Activated naive CD4-positive, alpha-beta T cell treated with anti-CD3 and anti-CD28 coated beads, Interleukin-2, amount 50 U/mL, for 24 hours (primary cell): ENCODE measurements around the gene FBXO47.

Experiments used
- H3K27ac Mint-ChIP-seq: one replicate; pipeline ENCODE4 v1.8.0; 2021; ENCODE audit warnings: mild to moderate bottlenecking, mixed read lengths
- H3K27me3 Mint-ChIP-seq: one replicate; pipeline ENCODE4 v1.8.0; 2021; ENCODE audit warnings: mixed read lengths
- H3K36me3 Mint-ChIP-seq: one replicate; pipeline ENCODE4 v1.8.0; 2021; ENCODE audit warnings: mixed read lengths
- H3K4me1 Mint-ChIP-seq: one replicate; pipeline ENCODE4 v1.8.0; 2021; ENCODE audit warnings: mixed read lengths
- H3K4me3 Mint-ChIP-seq: one replicate; pipeline ENCODE4 v1.8.0; 2021; ENCODE audit warnings: mild to moderate bottlenecking, mixed read lengths
- H3K9me3 Mint-ChIP-seq: one replicate; pipeline ENCODE4 v1.8.0; 2021; ENCODE audit warnings: mixed read lengths

FBXO47 gene

DNA sequence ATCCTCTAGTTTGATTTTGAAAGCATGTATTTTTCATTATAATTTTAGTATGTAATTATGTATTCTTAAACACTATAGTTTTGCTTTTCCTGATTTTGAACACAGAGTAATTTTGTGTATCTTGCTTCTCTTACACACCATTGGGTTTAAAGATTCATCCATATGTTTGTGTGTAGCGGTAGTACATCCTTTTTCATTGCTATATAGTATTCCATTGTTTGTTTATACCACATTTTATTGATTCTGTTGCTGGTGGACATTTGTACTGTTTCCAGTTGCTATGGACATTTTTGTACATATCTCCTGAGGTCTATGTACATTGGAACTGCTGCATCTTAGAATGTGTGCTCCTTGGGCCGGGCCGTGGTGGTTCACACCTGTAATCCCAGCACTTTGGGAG, 62.3 kb downstream of the FBXO47 start:
- no peaks in the 10 kb centered on the region for H3K27me3 Mint-ChIP-seq
- no peak overlapping the region for H3K27ac Mint-ChIP-seq
- H3K9me3 Mint-ChIP-seq = no peaks in the 10 kb centered on the region
- H3K4me3 Mint-ChIP-seq = no peak overlapping the region
- peaks cover 52% of the 10 kb centered on the region for H3K4me1 Mint-ChIP-seq
- no peaks in the 10 kb centered on the region for H3K36me3 Mint-ChIP-seq

GRCh38 chr17:38903404-38903803, 63.8 kb downstream of the FBXO47 start:
- H3K36me3 Mint-ChIP-seq = no peaks in the 10 kb centered on the region
- no peak overlapping the region for H3K4me3 Mint-ChIP-seq
- no peaks in the 10 kb centered on the region for H3K27me3 Mint-ChIP-seq
- peak overlapping the region; percentile 4 for H3K27ac Mint-ChIP-seq
- no peaks in the 10 kb centered on the region for H3K9me3 Mint-ChIP-seq
- H3K4me1 Mint-ChIP-seq = peaks cover 64% of the 10 kb centered on the region

- peak overlapping the region; percentile 30 for H3K4me3 Mint-ChIP-seq
- peaks cover 75% of the 10 kb centered on the region for H3K4me1 Mint-ChIP-seq
- H3K9me3 Mint-ChIP-seq = no peaks in the 10 kb centered on the region
- no peaks in the 10 kb centered on the region for H3K36me3 Mint-ChIP-seq
- no peaks in the 10 kb centered on the region for H3K27me3 Mint-ChIP-seq
- peak overlapping the region; percentile 53 for H3K27ac Mint-ChIP-seq
These were observed 66.1 kb downstream of the FBXO47 start for GRCh38 chr17:38900978-38901656.

GRCh38 chr17:38899421-38899820, 67.8 kb downstream of the FBXO47 start:
- Mint-ChIP-seq H3K4me1 (peaks cover 62% of the 10 kb centered on the region), H3K4me3 (peak overlapping the region; percentile 85), H3K27me3 (no peaks in the 10 kb centered on the region), H3K9me3 (no peaks in the 10 kb centered on the region), H3K27ac (peak overlapping the region; percentile 96), H3K36me3 (no peaks in the 10 kb centered on the region)

GRCh38 chr17:38898812-38899348, 68.3 kb downstream of the FBXO47 start:
- Mint-ChIP-seq H3K27ac (peak overlapping the region; percentile 96), H3K27me3 (no peaks in the 10 kb centered on the region), H3K4me1 (peaks cover 66% of the 10 kb centered on the region), H3K36me3 (no peaks in the 10 kb centered on the region), H3K4me3 (peak overlapping the region; percentile 85), H3K9me3 (no peaks in the 10 kb centered on the region)

- H3K36me3 Mint-ChIP-seq = no peaks in the 10 kb centered on the region
- peak overlapping the region; percentile 96 for H3K27ac Mint-ChIP-seq
- H3K27me3 Mint-ChIP-seq = no peaks in the 10 kb centered on the region
- H3K9me3 Mint-ChIP-seq = no peaks in the 10 kb centered on the region
- peak overlapping the region; percentile 85 for H3K4me3 Mint-ChIP-seq
- H3K4me1 Mint-ChIP-seq = peaks cover 66% of the 10 kb centered on the region
These were observed 68.9 kb downstream of the FBXO47 start for GRCh38 chr17:38898291-38898679.

DNA sequence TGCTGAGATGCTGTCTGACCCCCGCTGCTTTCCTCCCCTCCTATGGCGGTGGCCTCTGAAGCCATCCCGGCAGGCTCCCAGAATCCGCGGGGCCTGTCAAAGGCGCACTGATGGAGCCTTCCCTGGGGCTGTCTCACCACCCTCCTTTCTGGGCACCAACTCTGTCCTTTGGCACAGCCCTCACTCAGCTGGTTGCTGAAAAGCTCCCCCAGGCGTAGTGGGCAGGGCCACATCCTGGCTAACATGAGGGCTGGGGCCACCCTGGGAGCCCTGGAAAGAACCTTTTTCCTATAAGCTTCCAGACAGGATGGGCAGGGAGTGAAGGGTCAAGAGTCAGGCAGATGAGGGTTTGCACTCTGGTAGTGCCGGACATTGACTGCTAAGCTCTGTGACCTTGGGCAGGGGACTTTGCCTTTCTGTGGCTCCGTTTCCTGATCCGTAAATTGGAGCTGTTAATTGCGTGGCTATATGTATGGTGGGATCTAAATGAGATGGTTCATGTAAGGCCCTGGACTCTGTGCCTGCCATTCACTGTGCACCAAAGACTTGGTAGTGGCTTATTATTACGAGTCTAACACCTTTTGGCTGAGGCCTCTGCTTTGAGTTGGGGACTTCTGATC, 69.4 kb downstream of the FBXO47 start:
- H3K9me3 Mint-ChIP-seq = no peaks in the 10 kb centered on the region
- no peaks in the 10 kb centered on the region for H3K36me3 Mint-ChIP-seq
- H3K4me1 Mint-ChIP-seq = peaks cover 66% of the 10 kb centered on the region
- H3K27me3 Mint-ChIP-seq = no peaks in the 10 kb centered on the region
- peak overlapping the region; percentile 96 for H3K27ac Mint-ChIP-seq
- peak overlapping the region; percentile 85 for H3K4me3 Mint-ChIP-seq

- Mint-ChIP-seq H3K36me3 (no peaks in the 10 kb centered on the region), H3K4me1 (peaks cover 72% of the 10 kb centered on the region), H3K4me3 (no peak overlapping the region), H3K9me3 (no peaks in the 10 kb centered on the region), H3K27me3 (no peaks in the 10 kb centered on the region), H3K27ac (peak overlapping the region; percentile 96)
These were observed 70.0 kb downstream of the FBXO47 start for GRCh38 chr17:38897176-38897575.

- H3K4me1 Mint-ChIP-seq = peaks cover 75% of the 10 kb centered on the region
- H3K27me3 Mint-ChIP-seq = no peaks in the 10 kb centered on the region
- H3K4me3 Mint-ChIP-seq = no peak overlapping the region
- H3K9me3 Mint-ChIP-seq = no peaks in the 10 kb centered on the region
- peak overlapping the region; percentile 62 for H3K27ac Mint-ChIP-seq
- no peaks in the 10 kb centered on the region for H3K36me3 Mint-ChIP-seq
These were observed 70.8 kb downstream of the FBXO47 start for GRCh38 chr17:38896346-38896954.

- Mint-ChIP-seq H3K36me3 (no peaks in the 10 kb centered on the region), H3K9me3 (no peaks in the 10 kb centered on the region), H3K4me1 (peaks cover 80% of the 10 kb centered on the region), H3K27me3 (no peaks in the 10 kb centered on the region), H3K27ac (peak overlapping the region; percentile 88), H3K4me3 (no peak overlapping the region)
These were observed 72.9 kb downstream of the FBXO47 start for GRCh38 chr17:38894276-38894675.

DNA sequence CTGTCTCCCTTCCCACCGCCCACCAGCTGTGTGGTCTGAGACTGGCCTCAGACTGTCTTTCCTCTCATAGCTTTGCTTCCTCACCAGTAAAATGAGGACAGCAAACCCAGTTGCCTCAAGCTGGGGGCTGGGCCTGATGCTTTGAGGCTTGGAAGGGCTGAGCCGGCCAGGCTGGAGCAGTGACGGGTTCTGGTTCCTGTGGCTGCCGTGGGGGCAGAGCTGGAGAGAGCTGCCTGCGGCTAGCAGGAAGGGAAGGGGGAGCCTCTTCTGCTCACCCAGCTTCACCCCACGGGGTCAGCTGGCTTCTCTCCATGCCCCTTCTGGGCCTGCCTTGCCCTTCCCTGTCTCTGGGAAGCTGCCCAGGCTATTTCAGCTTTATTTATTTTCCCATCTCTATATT, 73.6 kb downstream of the FBXO47 start:
- Mint-ChIP-seq H3K36me3 (no peaks in the 10 kb centered on the region), H3K9me3 (no peaks in the 10 kb centered on the region), H3K4me3 (no peak overlapping the region), H3K27me3 (no peaks in the 10 kb centered on the region), H3K27ac (peak overlapping the region; percentile 88), H3K4me1 (peaks cover 81% of the 10 kb centered on the region)

- Mint-ChIP-seq H3K9me3 (no peaks in the 10 kb centered on the region), H3K27ac (peak overlapping the region; percentile 46), H3K36me3 (no peaks in the 10 kb centered on the region), H3K4me3 (no peak overlapping the region), H3K4me1 (peaks cover 79% of the 10 kb centered on the region), H3K27me3 (no peaks in the 10 kb centered on the region)
These were observed 74.1 kb downstream of the FBXO47 start for GRCh38 chr17:38893113-38893512.

- Mint-ChIP-seq H3K4me3 (no peak overlapping the region), H3K4me1 (peaks cover 78% of the 10 kb centered on the region), H3K9me3 (no peaks in the 10 kb centered on the region), H3K27me3 (no peaks in the 10 kb centered on the region), H3K36me3 (no peaks in the 10 kb centered on the region), H3K27ac (peak overlapping the region; percentile 24)
These were observed 74.6 kb downstream of the FBXO47 start for GRCh38 chr17:38892620-38893019.

GRCh38 chr17:38892083-38892482, 75.1 kb downstream of the FBXO47 start:
- Mint-ChIP-seq H3K27ac (peak overlapping the region; percentile 43), H3K27me3 (no peaks in the 10 kb centered on the region), H3K9me3 (no peaks in the 10 kb centered on the region), H3K4me3 (peak overlapping the region; percentile 12), H3K4me1 (peaks cover 78% of the 10 kb centered on the region), H3K36me3 (no peaks in the 10 kb centered on the region)

- Mint-ChIP-seq H3K9me3 (no peaks in the 10 kb centered on the region), H3K27ac (peak overlapping the region; percentile 43), H3K27me3 (no peaks in the 10 kb centered on the region), H3K4me1 (peaks cover 76% of the 10 kb centered on the region), H3K4me3 (peak overlapping the region; percentile 12), H3K36me3 (no peaks in the 10 kb centered on the region)
These were observed 75.8 kb downstream of the FBXO47 start for GRCh38 chr17:38891441-38891840.

- Mint-ChIP-seq H3K27me3 (no peaks in the 10 kb centered on the region), H3K4me3 (peak overlapping the region; percentile 7), H3K9me3 (no peaks in the 10 kb centered on the region), H3K36me3 (no peaks in the 10 kb centered on the region), H3K4me1 (peaks cover 84% of the 10 kb centered on the region), H3K27ac (peak overlapping the region; percentile 72)
These were observed 76.8 kb downstream of the FBXO47 start for GRCh38 chr17:38890410-38890746.
